HG03520 (cell line): ENCODE data around the gene KAT8.
"Not testable (repeated sequence)": the region's sequence is repeated elsewhere in the genome, so short reads cannot be mapped to it uniquely, and the experiment has no call there.

Experiments used
- ATAC-seq: cut with Tn5 transposase; IDR thresholded peaks from one replicate; pipeline ENCODE4 v1.9.1; 2021; ENCODE audit warnings: mild to moderate bottlenecking, moderate library complexity; ENCODE audit not compliant: unreplicated experiment

Gene KAT8

GRCh38 chr16:31144418-31144817 is 27.0 kb downstream of the KAT8 start:
- ATAC-seq, result not testable (repeated sequence)

- no peak for ATAC-seq
Measured at GRCh38 chr16:31145398-31145990, 28.0 kb downstream of the KAT8 start.

- no peak for ATAC-seq
Measured at GRCh38 chr16:31147574-31147973, 30.1 kb downstream of the KAT8 start.

- ATAC-seq, result no peak
Measured at GRCh38 chr16:31148281-31148728, 30.8 kb downstream of the KAT8 start.

- ATAC-seq, result no peak
Measured at GRCh38 chr16:31148896-31149295, 31.4 kb downstream of the KAT8 start.

GRCh38 chr16:31149332-31149731 is 31.9 kb downstream of the KAT8 start:
- ATAC-seq, result no peak

- ATAC-seq, result no peak
Measured at GRCh38 chr16:31149894-31150890, 32.7 kb downstream of the KAT8 start, which contains the start of gene PRSS36. Gene PRSS36 (minus strand): TSS chr16:31150066. CDS start chr16:31150035, 31 bp downstream.

- not testable (repeated sequence) for ATAC-seq
Measured at GRCh38 chr16:31150976-31151375, 33.5 kb downstream of the KAT8 start.

- ATAC-seq, result no peak
Measured at GRCh38 chr16:31157136-31157535, 39.7 kb downstream of the KAT8 start.

GRCh38 chr16:31167315-31167714 is 49.9 kb downstream of the KAT8 start:
- ATAC-seq, result no peak

- ATAC-seq, result no peak
Measured at GRCh38 chr16:31168848-31169247, 51.4 kb downstream of the KAT8 start.

- ATAC-seq, result not testable (repeated sequence)
Measured at GRCh38 chr16:31170048-31170447, 52.6 kb downstream of the KAT8 start.

GRCh38 chr16:31177136-31177535 is 59.7 kb downstream of the KAT8 start:
- no peak for ATAC-seq

- peak; percentile 2 for ATAC-seq
Measured at GRCh38 chr16:31179219-31179746, 61.8 kb downstream of the KAT8 start.

- peak; percentile 48 for ATAC-seq
Measured at GRCh38 chr16:31179747-31180459, 62.4 kb downstream of the KAT8 start, which contains the start of gene FUS. Gene FUS (plus strand): TSS chr16:31180139. CDS start chr16:31180215, 76 bp downstream.
